GM21423 (cell line): ENCODE results near the gene MACROD1.

Experiments
- ATAC-seq: cut with Tn5 transposase; IDR thresholded peaks from one replicate; pipeline ENCODE4 v1.9.1; 2021; ENCODE audit warnings: mild to moderate bottlenecking, moderate library complexity; ENCODE audit not compliant: unreplicated experiment

MACROD1 gene

DNA sequence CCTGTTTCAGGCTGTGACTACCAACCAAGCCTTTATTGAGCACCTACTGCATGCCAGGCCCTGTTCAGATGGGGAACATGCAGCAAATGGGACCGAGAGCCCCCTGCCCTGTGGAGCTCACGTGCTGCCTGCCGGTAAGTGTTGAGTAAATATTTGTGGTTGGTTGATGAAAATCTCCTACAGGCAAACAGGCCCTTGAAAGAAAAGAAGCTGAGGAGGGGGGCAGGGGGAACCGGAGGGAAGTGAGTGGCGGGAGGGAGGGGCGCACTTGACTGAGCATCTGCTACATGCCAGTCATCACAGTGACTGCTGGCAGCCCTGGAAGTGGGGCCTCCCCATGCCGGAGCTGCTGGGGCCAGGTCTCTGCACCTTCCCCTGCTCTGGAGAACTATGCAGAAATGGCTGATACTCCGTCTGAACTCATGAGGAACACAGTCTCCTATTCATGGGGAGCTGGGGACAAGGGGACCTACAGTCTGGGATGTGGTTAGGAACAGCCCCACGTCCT, 34.2 kb downstream of the MACROD1 start:
- no peak for ATAC-seq

- ATAC-seq, result no peak
These were observed 35.3 kb downstream of the MACROD1 start for GRCh38 chr11:64130618-64131017.

DNA sequence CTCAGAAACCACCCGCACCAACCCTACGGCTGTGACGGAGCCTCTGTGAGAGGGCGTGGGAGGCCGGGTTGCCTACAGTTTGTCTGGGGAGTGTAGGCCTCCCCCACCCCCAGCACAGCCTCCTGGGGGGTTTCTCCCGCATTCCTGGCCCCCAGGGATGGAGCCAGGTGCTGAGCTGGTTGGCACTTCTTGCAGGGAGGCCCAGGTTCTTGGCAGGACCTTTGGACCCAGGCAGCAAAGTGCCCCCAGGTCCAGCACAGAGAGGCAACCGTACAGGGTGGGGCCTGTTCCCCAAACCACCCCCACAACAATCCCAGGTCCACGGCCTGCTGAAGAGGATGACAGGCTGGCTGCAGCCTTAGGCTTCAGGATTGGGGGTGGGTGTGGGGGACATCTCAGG, 36.5 kb downstream of the MACROD1 start:
- no peak for ATAC-seq

DNA sequence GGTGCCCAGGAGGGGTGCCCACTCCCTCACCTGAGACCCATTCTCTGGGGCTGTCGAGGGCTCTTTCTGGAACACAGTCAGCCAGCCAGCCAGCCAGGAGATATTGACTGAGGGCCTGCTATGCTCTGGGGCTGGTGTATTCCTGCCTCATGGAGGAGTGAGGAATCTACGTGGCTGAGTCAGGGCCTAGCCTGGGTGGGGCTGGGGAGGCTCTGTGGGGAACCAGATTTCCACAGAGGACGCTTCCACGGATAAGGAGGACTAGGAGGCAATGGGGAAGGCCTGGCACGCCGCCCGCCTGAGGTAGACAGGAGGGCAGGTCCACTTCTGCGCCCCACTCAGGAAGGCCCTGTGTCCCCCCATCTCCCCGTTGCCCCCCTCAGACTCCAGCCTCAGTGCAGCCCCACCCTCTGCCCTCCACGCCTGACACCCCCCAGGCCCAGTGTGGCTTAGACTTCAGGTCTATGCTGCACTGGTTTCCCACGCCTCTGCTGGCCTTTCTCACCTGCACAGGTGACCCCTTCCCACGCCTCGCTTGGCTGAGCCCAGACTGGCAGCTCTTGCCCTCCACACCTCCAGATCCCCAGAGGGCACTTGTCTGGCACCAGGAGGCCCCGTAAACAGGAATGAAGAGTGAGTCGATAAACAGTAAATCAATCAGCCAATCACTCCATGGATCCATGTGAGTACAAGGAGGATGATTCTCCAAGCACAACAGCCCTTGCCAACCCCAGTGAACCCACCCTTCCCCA, 37.5 kb downstream of the MACROD1 start:
- no peak for ATAC-seq

- no peak for ATAC-seq
These were observed 38.4 kb downstream of the MACROD1 start for GRCh38 chr11:64127267-64128072.

GRCh38 chr11:64126796-64127195, 39.1 kb downstream of the MACROD1 start:
- no peak for ATAC-seq

- ATAC-seq, result no peak
These were observed 39.5 kb downstream of the MACROD1 start for GRCh38 chr11:64126371-64126770.

DNA sequence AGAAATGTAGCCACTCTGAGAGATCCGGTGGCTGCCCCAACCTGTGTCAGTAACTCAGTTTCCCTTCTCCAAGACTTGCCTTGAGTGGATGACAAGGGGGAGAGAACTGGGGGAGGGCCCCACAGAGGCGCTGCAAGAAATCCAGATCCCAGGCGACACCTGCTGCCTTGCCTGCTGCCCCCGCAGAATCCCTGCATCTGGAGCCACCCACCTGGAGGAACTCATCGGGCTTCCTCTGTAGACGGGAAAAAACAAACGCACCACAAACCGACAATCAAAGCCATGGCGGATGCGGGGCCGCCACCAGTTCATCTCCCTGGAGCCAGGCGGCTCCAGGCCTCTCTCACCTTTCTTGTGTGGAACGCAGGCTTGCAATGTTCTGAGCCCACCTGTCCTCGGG, 40.2 kb downstream of the MACROD1 start:
- ATAC-seq, result no peak

- no peak for ATAC-seq
These were observed 41.8 kb downstream of the MACROD1 start for GRCh38 chr11:64124147-64124546.

GRCh38 chr11:64123679-64124078, 42.2 kb downstream of the MACROD1 start:
- ATAC-seq, result no peak

GRCh38 chr11:64122411-64123410, 43.2 kb downstream of the MACROD1 start:
- no peak for ATAC-seq

DNA sequence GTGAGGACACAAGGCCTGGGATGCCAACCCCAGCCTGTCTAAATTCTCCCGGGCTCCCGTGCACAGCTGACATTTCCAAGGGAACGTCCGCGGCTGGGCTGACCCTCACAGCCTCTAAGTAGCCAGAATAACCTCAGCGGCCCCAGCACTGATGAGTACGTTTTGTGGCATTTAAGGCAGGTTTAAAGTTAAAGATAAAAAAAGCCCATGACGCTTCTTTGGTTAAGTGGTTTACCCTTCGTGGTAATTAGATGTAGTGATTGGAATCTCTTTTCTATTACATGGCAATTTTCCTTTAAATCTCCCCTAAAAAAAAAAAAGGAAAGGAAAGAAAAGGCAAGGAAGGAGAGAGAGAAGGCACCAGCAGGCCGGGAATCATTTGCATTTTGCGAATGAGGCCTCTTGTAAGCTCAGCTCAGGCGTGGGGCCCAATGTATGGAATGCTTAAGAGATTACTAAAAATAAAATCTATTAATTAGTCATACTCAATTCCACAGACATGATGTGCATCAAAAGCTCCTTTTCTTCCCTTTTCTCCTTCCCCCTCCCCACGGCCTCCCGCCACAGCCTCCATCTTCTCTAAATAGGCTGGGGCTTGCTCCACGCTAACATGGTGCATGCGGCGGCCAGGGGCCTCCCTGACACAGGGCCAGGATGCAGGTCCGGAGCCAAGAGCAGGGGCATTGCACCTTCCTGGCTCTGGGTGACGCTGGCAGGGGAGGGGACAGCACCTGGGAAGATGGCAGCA, 44.1 kb downstream of the MACROD1 start:
- ATAC-seq, result no peak

- no peak for ATAC-seq
These were observed 44.9 kb downstream of the MACROD1 start for GRCh38 chr11:64120951-64121569.

- ATAC-seq, result no peak
These were observed 46.2 kb downstream of the MACROD1 start for GRCh38 chr11:64119700-64120099.

DNA sequence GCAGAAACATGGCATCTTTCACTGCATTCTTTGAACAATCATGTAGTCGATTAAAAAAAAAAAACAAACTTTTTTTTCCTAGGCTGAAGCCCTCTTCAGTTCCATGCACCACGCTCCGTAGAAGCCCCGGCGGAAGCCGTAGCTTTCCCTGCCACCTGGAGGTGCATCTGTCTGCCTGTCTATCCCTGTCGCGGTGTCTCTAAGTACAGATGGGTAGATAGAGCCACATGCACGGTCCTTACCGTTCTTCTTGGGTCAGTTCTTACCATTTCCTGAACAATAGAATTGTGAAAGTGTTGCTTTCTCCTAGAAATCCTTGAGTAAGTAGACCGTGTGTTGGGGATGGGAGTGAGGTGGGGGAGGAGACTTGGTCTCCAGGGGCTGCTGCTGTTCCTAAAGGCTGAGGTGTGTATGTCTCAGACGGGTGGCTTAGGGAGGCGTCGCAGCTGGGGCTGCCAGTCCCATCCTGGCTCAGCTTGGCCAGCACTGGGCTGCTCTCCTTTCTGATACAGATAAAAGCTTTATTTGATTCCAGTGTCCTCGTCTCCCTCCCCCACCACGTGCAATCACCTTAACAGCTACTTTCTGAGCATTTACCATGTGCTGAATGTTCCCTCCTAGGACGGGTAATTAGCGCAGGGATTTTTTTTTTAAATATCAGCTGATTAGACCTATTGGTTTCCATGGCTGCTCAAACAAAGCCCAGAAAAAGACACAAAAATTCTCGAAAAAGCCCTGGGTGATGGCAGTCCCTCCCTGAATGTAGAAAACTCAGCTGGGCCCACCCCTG, 46.8 kb downstream of the MACROD1 start:
- no peak for ATAC-seq

GRCh38 chr11:64117763-64118459, 48.0 kb downstream of the MACROD1 start:
- no peak for ATAC-seq

DNA sequence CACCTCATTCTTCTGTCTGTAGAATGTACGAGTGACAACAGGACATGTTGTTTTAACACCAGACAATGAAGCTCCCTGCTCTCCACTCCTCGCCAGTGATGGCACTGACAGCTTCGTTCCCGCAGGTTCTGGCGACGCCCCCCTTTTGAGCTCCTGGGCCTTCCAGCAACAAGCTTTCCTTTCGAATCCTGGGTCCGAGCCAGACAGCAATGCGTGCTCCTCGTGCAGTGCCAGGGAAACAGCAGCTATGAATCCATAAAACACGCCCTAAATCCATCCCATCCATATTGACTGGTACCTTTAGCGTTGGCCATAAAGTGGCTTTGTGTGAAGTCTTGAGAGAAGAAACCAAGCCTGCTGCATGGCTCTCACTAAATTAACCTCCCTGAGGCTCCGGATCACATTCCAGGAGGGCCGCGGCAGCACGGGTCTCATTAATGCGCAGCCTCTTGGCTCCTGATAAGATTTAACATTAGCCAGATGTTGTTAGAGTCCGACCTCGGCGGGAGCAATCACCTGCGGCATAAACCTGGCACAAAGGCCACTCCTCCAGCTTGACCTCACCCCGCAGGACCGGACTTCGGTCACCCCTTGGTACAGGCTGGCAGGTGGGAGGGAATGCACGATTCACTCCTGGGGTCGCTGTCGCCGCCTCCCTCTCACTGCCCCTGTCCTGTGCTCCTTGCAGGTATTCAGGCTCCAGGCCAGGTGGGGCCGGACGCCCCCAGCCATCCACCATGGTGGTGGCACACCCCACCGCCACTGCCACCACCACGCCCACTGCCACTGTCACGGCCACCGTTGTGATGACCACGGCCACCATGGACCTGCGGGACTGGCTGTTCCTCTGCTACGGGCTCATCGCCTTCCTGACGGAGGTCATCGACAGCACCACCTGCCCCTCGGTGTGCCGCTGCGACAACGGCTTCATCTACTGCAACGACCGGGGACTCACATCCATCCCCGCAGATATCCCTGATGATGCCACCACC, 50.1 kb downstream of the MACROD1 start:
- no peak for ATAC-seq
